ENCODE measurements around the gene TTC7B. TPM values are rescaled to one million over a fixed set of nuclear protein-coding genes. Genes with fewer than 3 reads are reported as not detected.

TTC7B gene
- total and polyA plus RNA-seq, 9 of the 15 experiments (the other 6 are each of a cell fraction or from before 2014, with no cell fraction given): 2.2 to 77.2 (median 36.7) TPM

- TF ChIP-seq RAD21 (CRISPR knock-in tag; conservative IDR thresholded peaks at IDR 0.05 in 1 of 2, IDR thresholded peaks at IDR 0.05 in 1 of 2) (no peak), CBFA2T2 (conservative IDR thresholded peaks at IDR 0.05) (no peak), MTA1 (IDR thresholded peaks at IDR 0.05; ENCODE audit: borderline replicate concordance) (no peak), RERE (CRISPR knock-in tag; IDR thresholded peaks at IDR 0.05; ENCODE audit: borderline replicate concordance) (no peak), SAFB (IDR thresholded peaks at IDR 0.05; ENCODE audit: borderline replicate concordance, low read depth, low read length) (no peak), MEIS2 (IDR thresholded peaks at IDR 0.05; ENCODE audit: partially characterized antibody) (no peak)
- no peak for DNase-seq (ENCODE audit: extremely low read depth in 1 of 4, low spot score in 3 of 4)
- WGBS (ENCODE audit: insufficient coverage, low coverage, missing lambda C conversion rate): 92% methylated on average over 8 of the region's 9 CpGs
- H3K9ac ChIP-seq (ENCODE audit: insufficient read depth in 1 of 2, low read depth in 2 of 2, low read length in 2 of 2): no peak overlapping the region
- no peaks in the 10 kb centered on the region for H3K9me3 ChIP-seq (replicated peaks; ENCODE audit: control insufficient read depth, insufficient read depth, low read depth, low read length)
- no peaks in the 10 kb centered on the region; the same call in 2 of the 3 replicates for H3K36me3 ChIP-seq (ENCODE audit: control insufficient read depth, insufficient read depth, low read length)
- H4K20me1 ChIP-seq (replicated peaks; ENCODE audit: control insufficient read depth, insufficient read depth, low read length): no peaks in the 10 kb centered on the region
- no peak overlapping the region for H3K27ac ChIP-seq (ENCODE audit: extremely low read depth, low read depth, low read length)
- CTCF ChIA-PET (ENCODE audit: low intra/inter-chr PET ratio): no interaction called here
- H3K4me3 ChIP-seq: no peak overlapping the region
- no peaks in the 10 kb centered on the region for H3K79me2 ChIP-seq (ENCODE audit: control insufficient read depth, insufficient read depth, low read length)
- H3K4me1 ChIP-seq (replicated peaks in 1 of 2; ENCODE audit: control insufficient read depth in 2 of 2, insufficient read depth in 2 of 2, low read length in 2 of 2): peaks cover 0 to 6% of the 10 kb centered on the region in 2 experiments; a peak in 2 of 5 replicates
- no peak overlapping the region for H3K4me2 ChIP-seq (ENCODE audit: insufficient read depth, low read length)
- no peak for ATAC-seq
- H3K9me1 ChIP-seq (ENCODE audit: control insufficient read depth, insufficient read depth, low read length): no peaks in the 10 kb centered on the region
- in situ Hi-C loops (cut with MboI) (no loop called here), intact Hi-C loops (cut with micrococcal nuclease) (no loop called here)
- POLR2A ChIA-PET: no interaction called here
- no TSS peak for BruUV-seq (replicated peaks)
- FAIRE-seq: no peak
- no peaks in the 10 kb centered on the region for H3K27me3 ChIP-seq (ENCODE audit: control insufficient read depth in 2 of 2, insufficient read depth in 2 of 2, low read length in 2 of 2)
- no peak overlapping the region for H2AFZ ChIP-seq (ENCODE audit: low read depth, low read length)
These were observed 214.7 kb downstream of the TTC7B start for GRCh38 chr14:90601563-90601962.

All from K562 (cell line).